HepG2 (cell line): ENCODE data around the gene MYH9. TPM values are rescaled to one million over a fixed set of nuclear protein-coding genes. Genes with fewer than 3 reads are reported as not detected.

Experiments used
- AKNA ChIP-seq: sonication (generic); formaldehyde crosslinking; IDR thresholded peaks from 2 replicates; pipeline ENCODE4 v1.4.0; 2020; ENCODE audit warnings: missing genetic modification reagents, borderline replicate concordance
- CCDC6 ChIP-seq: sonication (generic); formaldehyde crosslinking; IDR thresholded peaks from 2 replicates; pipeline ENCODE4 v1.8.1; 2022; ENCODE audit warnings: mild to moderate bottlenecking, missing genetic modification reagents, moderate library complexity
- CREB3 ChIP-seq: sonication (generic); formaldehyde crosslinking; IDR thresholded peaks from 2 replicates; pipeline ENCODE4 v1.5.0; 2020; ENCODE audit warnings: missing genetic modification reagents
- CSRNP2 ChIP-seq: sonication (generic); formaldehyde crosslinking; conservative IDR thresholded peaks from 2 replicates; pipeline ENCODE4 v1.8.0; 2022; ENCODE audit warnings: low read depth, missing genetic modification reagents
- DPF2 ChIP-seq: sonication (generic); formaldehyde crosslinking; IDR thresholded peaks from 2 replicates; pipeline ENCODE4 v1.4.0; 2020; ENCODE audit warnings: mild to moderate bottlenecking, low read depth, missing genetic modification reagents, borderline replicate concordance
- GATAD2A ChIP-seq: IDR thresholded peaks from 2 replicates; pipeline ENCODE4 v1.6.1; 2016
- HHEX ChIP-seq: IDR thresholded peaks from 2 replicates; pipeline ENCODE4 v1.6.1; 2016; ENCODE audit warnings: control low read depth
- HINFP ChIP-seq: sonication (generic); formaldehyde crosslinking; IDR thresholded peaks from 2 replicates; pipeline ENCODE4 v1.4.0; 2020; ENCODE audit warnings: low read depth, mild to moderate bottlenecking, missing genetic modification reagents
- KDM1A ChIP-seq: IDR thresholded peaks from 2 replicates; pipeline ENCODE4 v1.6.1; 2016; ENCODE audit warnings: missing compliant biosample characterization
- POLR2G ChIP-seq: fragments of 200-400 bp; formaldehyde crosslinking; IDR thresholded peaks from 2 replicates; pipeline ENCODE4 v1.6.1; 2018; ENCODE audit warnings: mild to moderate bottlenecking, low read depth, low read length, moderate library complexity
- RARG ChIP-seq: sonication (generic); formaldehyde crosslinking; IDR thresholded peaks from 2 replicates; pipeline ENCODE4 v1.4.0; 2020; ENCODE audit warnings: low read depth, mild to moderate bottlenecking, missing genetic modification reagents
- RBAK ChIP-seq: sonication (generic); formaldehyde crosslinking; IDR thresholded peaks from 2 replicates; pipeline ENCODE4 v1.5.1; 2020; ENCODE audit warnings: mild to moderate bottlenecking, missing genetic modification reagents
- SATB2 ChIP-seq: sonication (generic); formaldehyde crosslinking; IDR thresholded peaks from 2 replicates; pipeline ENCODE4 v1.5.0; 2020; ENCODE audit warnings: missing genetic modification reagents
- SNAPC5 ChIP-seq: sonication (generic); formaldehyde crosslinking; IDR thresholded peaks from 2 replicates; pipeline ENCODE4 v1.8.1; 2023; ENCODE audit warnings: mild to moderate bottlenecking, missing genetic modification reagents, borderline replicate concordance
- ZBTB8A ChIP-seq: sonication (generic); formaldehyde crosslinking; IDR thresholded peaks from 2 replicates; pipeline ENCODE4 v1.4.0; 2020; ENCODE audit warnings: mild to moderate bottlenecking, low read depth, missing genetic modification reagents, borderline replicate concordance
- ZNF562 ChIP-seq: sonication (generic); formaldehyde crosslinking; IDR thresholded peaks from 2 replicates; pipeline ENCODE4 v1.8.0; 2022; ENCODE audit warnings: missing genetic modification reagents, borderline replicate concordance
- ZNF572 ChIP-seq: sonication (generic); formaldehyde crosslinking; IDR thresholded peaks from 2 replicates; pipeline ENCODE4 v1.5.1; 2020; ENCODE audit warnings: mild to moderate bottlenecking, missing genetic modification reagents
- ZNF589 ChIP-seq: sonication (generic); formaldehyde crosslinking; conservative IDR thresholded peaks from 2 replicates; pipeline ENCODE4 v1.8.0; 2022; ENCODE audit warnings: mild to moderate bottlenecking, moderate library complexity, missing genetic modification reagents
- ZNF781 ChIP-seq: sonication (generic); formaldehyde crosslinking; IDR thresholded peaks from 2 replicates; pipeline ENCODE4 v1.5.1; 2020; ENCODE audit warnings: borderline replicate concordance, mild to moderate bottlenecking, missing genetic modification reagents; ENCODE audit errors: not compliant biosample characterization
- ZNF850 ChIP-seq: sonication (generic); formaldehyde crosslinking; conservative IDR thresholded peaks from 2 replicates; pipeline ENCODE4 v1.9.0; 2021; ENCODE audit warnings: mild to moderate bottlenecking, missing genetic modification reagents
- polyA plus RNA-seq, 8 experiments: library from polyadenylated mRNA; depleted of rRNA in 3 of 8; stranded (reverse) in 7 of 8; unstranded in 1 of 8; fragments of >200 nt; fragmentation: Illumina TruSeq in 4 of 8; extraction: Trizol in 4 of 8; gene quantifications; 2 replicates each; pipeline versions ENCODE4 v1.2.1 to v1.2.3, GENCODE V29; 2011 to 2016; ENCODE audit warnings: low read depth in 4 of 8, missing spikeins in 1 of 8, mixed read lengths in 1 of 8; ENCODE audit not compliant: insufficient read depth in 1 of 8
- total RNA-seq, 5 experiments: library from RNA; depleted of rRNA; stranded (reverse); fragments of >200 nt; fragmentation: Illumina TruSeq; extraction: Trizol; gene quantifications; 2 replicates each; pipeline ENCODE4 v1.2.3, GENCODE V29; 2016; ENCODE audit warnings: low read depth in 1 of 5

Gene MYH9
- total and polyA plus RNA-seq, 2 of the 13 experiments (the other 11 are each of a cell fraction or from before 2014, with no cell fraction given): 50.7 to 98.5 TPM

- TF ChIP-seq ZNF572 (CRISPR knock-in tag) (no peak), DPF2 (CRISPR knock-in tag) (peak; percentile 84; the same call in 1 of the 2 replicates), HHEX (no peak), CSRNP2 (no peak), GATAD2A (peak; percentile 85), RBAK (CRISPR knock-in tag) (no peak), ZBTB8A (no peak), RARG (CRISPR knock-in tag) (no peak), HINFP (CRISPR knock-in tag) (no peak), KDM1A (CRISPR knock-in tag) (peak; percentile 88), SATB2 (CRISPR knock-in tag) (no peak), CREB3 (CRISPR knock-in tag) (no peak), CCDC6 (CRISPR knock-in tag) (peak; percentile 46; the same call in 1 of the 2 replicates), AKNA (no peak), ZNF781 (peak; percentile 60), ZNF589 (CRISPR knock-in tag) (no peak), ZNF562 (no peak), SNAPC5 (CRISPR knock-in tag) (no peak), ZNF850 (no peak), POLR2G (peak; percentile 75)
Observed at GRCh38 chr22:36351921-36352802, 35.6 kb downstream of the MYH9 start (continued).
